Breast epithelium (tissue), 4 donors: ENCODE results near the gene PHF12. TPM values are rescaled to one million over a fixed set of nuclear protein-coding genes. Genes with fewer than 3 reads are reported as not detected.

ENCODE experiments used
- DNase-seq, 2 donors: peaks; one replicate each; pipeline ENCODE4 v3.0.0-alpha.2; 2019; ENCODE audit warnings: low spot score in 2 of 2
- H3K27ac ChIP-seq, 2 donors: fragments of 200-600 bp; sonication (generic) in 1 of 2; one replicate each; pipeline ENCODE4 v1.5.1; 2016 to 2019; ENCODE audit warnings: mild to moderate bottlenecking in 1 of 2
- H3K27me3 ChIP-seq, 2 donors: fragments of 200-600 bp; sonication (generic) in 1 of 2; one replicate each; pipeline versions ENCODE4 v1.5.1 to v1.6.0; 2017 to 2019; ENCODE audit warnings: control low read depth in 1 of 2, mild to moderate bottlenecking in 1 of 2
- H3K36me3 ChIP-seq: fragments of 200-600 bp; one replicate; pipeline ENCODE4 v1.5.1; 2019
- H3K4me1 ChIP-seq, 2 donors: fragments of 200-600 bp; sonication (generic); one replicate each; pipeline ENCODE4 v1.5.1; 2016 to 2019; ENCODE audit warnings: control low read depth in 1 of 2
- H3K4me3 ChIP-seq, 3 donors: fragments of 200-600 bp; sonication (generic); 1 replicate in 2 of 3; 2 replicates in 1 of 3; pipeline ENCODE4 v1.5.1; 2016 to 2019; ENCODE audit warnings: mild to moderate bottlenecking in 3 of 3, moderate library complexity in 2 of 3
- H3K9me3 ChIP-seq, 2 donors: fragments of 200-600 bp; sonication (generic) in 1 of 2; one replicate each; pipeline ENCODE4 v1.5.1; 2016 to 2019; ENCODE audit warnings: control low read depth in 1 of 2
- CTCF ChIP-seq, 3 donors: fragments of 450-650 bp; IDR thresholded peaks; one replicate each; pipeline ENCODE4 v1.5.1; 2016 to 2017; ENCODE audit warnings: antibody characterized with exemption in 3 of 3, mild to moderate bottlenecking in 3 of 3, moderate library complexity in 3 of 3
- POLR2A ChIP-seq: fragments of 450-650 bp; IDR thresholded peaks from one replicate; pipeline ENCODE4 v1.6.1; 2016; ENCODE audit warnings: antibody characterized with exemption, mild to moderate bottlenecking, moderate library complexity
- POLR2AphosphoS5 ChIP-seq, 3 donors: sonication (generic); formaldehyde crosslinking; IDR thresholded peaks; one replicate each; pipeline ENCODE4 v1.6.1; 2017; ENCODE audit warnings: antibody characterized with exemption in 3 of 3
- intact Hi-C: fragments of 100-400 bp; cut with DNase I; formaldehyde crosslinking; loops from one replicate; pipeline ENCODE4 v1.15.1; 2023; ENCODE audit warnings: low total_unique reads
- total RNA-seq, 3 donors: library from RNA; depleted of rRNA; stranded (reverse); fragments of >200 nt; gene quantifications; one replicate each; pipeline ENCODE4 v1.1.0, GENCODE V29; 2016

The PHF12 gene
- total RNA-seq, 3 donors from 2014 or later, result 32.2 to 42.9 (median 40.3) TPM

GRCh38 chr17:28910534-28910933 is 40.8 kb downstream of the PHF12 start:
- DNase-seq, result no peak
- Histone ChIP-seq H3K27ac (no peak overlapping the region), H3K4me1 (peaks cover 0 to 3% of the 10 kb centered on the region in 2 donors), H3K36me3 (peaks cover 5% of the 10 kb centered on the region), H3K27me3 (no peaks in the 10 kb centered on the region), H3K9me3 (no peaks in the 10 kb centered on the region), H3K4me3 (no peak overlapping the region)
- intact Hi-C loops, result no loop called here
- no peak for TF ChIP-seq POLR2AphosphoS5 (IDR thresholded peaks at IDR 0.05)

DNA sequence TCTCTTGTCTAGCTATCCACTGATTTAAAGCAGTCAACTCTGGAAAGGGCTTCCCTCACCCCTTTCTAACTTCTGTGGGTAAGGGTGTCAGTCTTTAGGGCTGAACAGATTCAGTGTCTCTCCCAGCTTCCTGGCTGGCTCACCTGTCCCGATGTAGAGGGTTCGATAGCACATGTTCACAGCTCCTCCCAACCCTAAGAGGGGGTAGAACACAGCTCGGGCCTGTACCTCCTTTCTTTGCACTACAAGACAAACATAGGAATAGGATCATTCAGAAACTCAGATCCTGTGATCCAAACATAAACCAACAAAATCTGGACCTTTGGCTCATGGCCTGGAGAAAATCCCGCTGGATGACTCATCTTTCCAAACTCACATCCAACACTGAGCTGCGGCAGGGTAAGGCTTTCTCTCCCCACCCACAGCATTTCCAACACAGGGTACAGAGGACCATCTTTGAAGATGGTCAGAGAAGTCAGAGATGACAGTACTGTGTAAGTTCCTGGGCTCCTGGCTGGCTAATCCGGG is 42.6 kb downstream of the PHF12 start:
- intact Hi-C loops, result loop anchor here (10.0 kb wide), 1 partner anchor 164 kb away; the partner anchor contains the start of gene TRAF4
- Histone ChIP-seq H3K4me1 (peaks cover 0 to 3% of the 10 kb centered on the region in 2 donors), H3K36me3 (peaks cover 5% of the 10 kb centered on the region), H3K9me3 (no peaks in the 10 kb centered on the region), H3K27me3 (no peaks in the 10 kb centered on the region), H3K4me3 (no peak overlapping the region), H3K27ac (peak overlapping the region; percentile 71 to 89)
- no peak for DNase-seq
- TF ChIP-seq POLR2A (no peak), POLR2AphosphoS5 (IDR thresholded peaks at IDR 0.05) (no peak), CTCF (IDR thresholded peaks at IDR 0.05) (no peak)

DNA sequence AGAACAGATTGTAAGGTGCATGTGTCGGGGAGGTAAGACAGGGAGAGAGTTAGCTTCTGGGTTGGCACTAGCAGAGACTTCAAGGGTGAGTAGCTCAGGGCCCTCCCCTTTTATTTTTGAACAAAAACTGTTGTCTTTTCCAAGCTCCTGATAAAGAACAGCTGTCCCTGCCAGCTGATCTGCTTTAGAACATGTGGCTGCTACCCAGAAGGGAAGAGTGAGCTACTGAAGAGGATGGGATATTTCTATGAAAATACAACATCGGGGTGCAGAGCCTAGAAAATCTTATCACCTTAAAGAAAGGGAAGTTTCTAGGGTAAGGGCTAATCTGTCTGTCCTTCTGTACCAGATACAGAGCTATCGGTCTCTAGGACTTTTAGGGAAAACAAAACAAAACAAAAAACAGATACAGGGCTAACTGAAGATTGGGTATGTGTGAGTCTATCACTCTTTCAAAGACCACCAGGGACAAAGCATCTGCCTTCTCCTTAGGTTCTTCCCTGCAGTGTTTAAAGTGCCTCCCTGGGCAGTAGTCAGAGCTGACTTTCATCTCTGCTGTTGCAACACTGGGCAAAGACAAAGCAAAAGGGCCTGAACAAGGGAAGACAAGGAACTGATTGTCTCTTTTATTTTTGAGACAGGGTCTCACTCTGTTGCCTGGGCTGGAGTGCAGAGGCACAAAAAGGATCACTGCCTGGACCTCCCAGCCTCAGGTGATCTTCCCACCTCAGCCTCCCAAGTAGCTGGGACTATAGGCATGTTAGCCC is 43.4 kb downstream of the PHF12 start:
- peak overlapping the region; percentile 71 to 89 for H3K27ac ChIP-seq
- no peaks in the 10 kb centered on the region for H3K9me3 ChIP-seq
- H3K4me1 ChIP-seq, result peaks cover 0 to 3% of the 10 kb centered on the region in 2 donors
- no peak overlapping the region for H3K4me3 ChIP-seq
- no peaks in the 10 kb centered on the region for H3K27me3 ChIP-seq
- no peak for DNase-seq
- intact Hi-C loops, result loop anchor here (10.0 kb wide), 1 partner anchor 163 kb away; the partner anchor contains the start of gene TRAF4
- peaks cover 5% of the 10 kb centered on the region for H3K36me3 ChIP-seq
- TF ChIP-seq CTCF (IDR thresholded peaks at IDR 0.05) (no peak), POLR2AphosphoS5 (IDR thresholded peaks at IDR 0.05) (no peak), POLR2A (no peak)

DNA sequence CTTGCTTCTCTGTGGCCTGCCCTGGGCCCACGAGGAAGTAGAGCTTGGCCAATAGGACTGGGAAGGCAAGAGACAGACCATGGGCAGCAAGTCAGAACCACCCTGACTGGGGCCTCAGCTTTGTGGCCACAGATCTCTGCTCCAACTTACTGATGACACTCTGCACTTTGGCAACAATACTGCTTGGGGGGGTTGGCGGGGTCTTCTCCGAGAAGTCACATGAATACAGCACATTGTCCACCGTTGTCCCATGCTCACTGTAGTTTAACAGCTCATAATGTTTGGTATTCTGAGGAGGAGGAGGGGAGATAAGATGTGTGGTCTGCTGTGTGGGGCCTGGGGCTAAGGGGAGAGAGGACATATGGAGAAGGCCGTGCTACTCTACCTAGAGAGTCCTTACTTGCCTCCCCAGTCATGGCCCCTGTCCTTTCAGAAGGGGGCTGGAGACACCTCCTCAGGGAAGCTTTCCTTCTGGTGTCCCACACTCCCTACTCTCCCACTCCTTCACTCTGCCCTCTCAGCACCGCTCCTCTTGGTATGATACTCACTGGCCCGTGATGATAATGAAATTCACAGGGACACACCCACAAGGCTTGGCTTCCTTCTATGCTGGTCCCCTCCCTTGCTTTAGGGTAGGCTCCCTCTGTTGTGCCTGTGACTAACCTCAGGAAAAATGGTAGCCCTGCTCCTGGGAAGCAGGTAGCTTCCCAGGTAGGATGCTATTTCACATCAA is 44.4 kb downstream of the PHF12 start:
- peak overlapping the region; percentile 21 to 89 for H3K27ac ChIP-seq
- intact Hi-C loops, result loop anchor here (10.0 kb wide), 1 partner anchor 162 kb away; the partner anchor contains the start of gene TRAF4
- H3K9me3 ChIP-seq, result no peaks in the 10 kb centered on the region
- peaks cover 5% of the 10 kb centered on the region for H3K36me3 ChIP-seq
- TF ChIP-seq CTCF (IDR thresholded peaks at IDR 0.05), result no peak
- no peak for TF ChIP-seq POLR2A
- TF ChIP-seq POLR2AphosphoS5 (IDR thresholded peaks at IDR 0.05), result no peak
- H3K4me1 ChIP-seq, result peaks cover 0 to 3% of the 10 kb centered on the region in 2 donors
- no peaks in the 10 kb centered on the region for H3K27me3 ChIP-seq
- no peak for DNase-seq
- no peak overlapping the region for H3K4me3 ChIP-seq

DNA sequence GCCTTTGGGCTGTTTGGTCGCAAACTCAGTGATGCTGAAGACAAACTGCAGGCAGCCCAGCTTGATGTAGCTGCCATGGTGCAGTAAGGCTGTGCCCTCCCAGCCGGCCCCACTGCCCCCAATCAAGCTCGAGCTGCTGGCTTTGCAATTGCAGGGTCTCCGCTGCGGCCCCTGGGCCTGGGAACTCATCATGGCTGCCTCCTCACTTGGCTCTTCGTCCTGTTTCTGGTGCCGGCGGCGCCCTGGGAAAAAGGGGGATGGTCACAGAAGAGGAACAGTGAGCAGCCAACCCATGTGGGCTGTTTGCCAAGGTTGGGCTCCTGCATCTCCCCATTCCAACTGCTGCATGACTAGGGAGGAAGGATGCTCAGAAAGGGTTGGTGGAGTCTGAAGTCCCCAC is 45.0 kb downstream of the PHF12 start:
- Histone ChIP-seq H3K27ac (peak overlapping the region in 1 of 2 donors; percentile 89), H3K36me3 (peaks cover 5% of the 10 kb centered on the region), H3K4me3 (no peak overlapping the region), H3K4me1 (peaks cover 0 to 3% of the 10 kb centered on the region in 2 donors), H3K27me3 (no peaks in the 10 kb centered on the region), H3K9me3 (no peaks in the 10 kb centered on the region)
- intact Hi-C loops, result loop anchor here (10.0 kb wide), 1 partner anchor 161 kb away; the partner anchor contains the start of gene TRAF4
- TF ChIP-seq POLR2AphosphoS5 (IDR thresholded peaks at IDR 0.05) (no peak), CTCF (IDR thresholded peaks at IDR 0.05) (no peak), POLR2A (no peak)
- DNase-seq, result no peak
